ENCODE results near the gene NDUFV3.

NDUFV3 gene

GRCh38 chr21:42959728-42960127, 66.6 kb downstream of the NDUFV3 start:
- H3K27ac ChIP-seq = no peak overlapping the region
- TF ChIP-seq ZFX (IDR thresholded peaks at IDR 0.05) (no peak), CTCF (conservative IDR thresholded peaks at IDR 0.05) (no peak)

GRCh38 chr21:42962380-42963007, 69.4 kb downstream of the NDUFV3 start:
- H3K27ac ChIP-seq = no peak overlapping the region
- TF ChIP-seq ZFX (IDR thresholded peaks at IDR 0.05) (no peak), CTCF (conservative IDR thresholded peaks at IDR 0.05) (no peak)

Data from C4-2B (cell line).